Left renal pelvis (tissue), 4 donors: ENCODE measurements around the gene ALKBH8. TPM values are rescaled to one million over a fixed set of nuclear protein-coding genes. Genes with fewer than 3 reads are reported as not detected.

Experiments used
- DNase-seq, 4 donors: peaks; one replicate each; pipeline ENCODE4 v3.0.0-alpha.2; 2013; ENCODE audit warnings: low read depth in 4 of 4, low spot score in 3 of 4
- polyA plus RNA-seq, 4 donors: library from polyadenylated mRNA; unstranded; fragments of 120-200 nt; gene quantifications; one replicate each; pipeline ENCODE4 v1.2.1, GENCODE V29; 2013; ENCODE audit not compliant: insufficient read length in 4 of 4

The ALKBH8 gene, protein sequence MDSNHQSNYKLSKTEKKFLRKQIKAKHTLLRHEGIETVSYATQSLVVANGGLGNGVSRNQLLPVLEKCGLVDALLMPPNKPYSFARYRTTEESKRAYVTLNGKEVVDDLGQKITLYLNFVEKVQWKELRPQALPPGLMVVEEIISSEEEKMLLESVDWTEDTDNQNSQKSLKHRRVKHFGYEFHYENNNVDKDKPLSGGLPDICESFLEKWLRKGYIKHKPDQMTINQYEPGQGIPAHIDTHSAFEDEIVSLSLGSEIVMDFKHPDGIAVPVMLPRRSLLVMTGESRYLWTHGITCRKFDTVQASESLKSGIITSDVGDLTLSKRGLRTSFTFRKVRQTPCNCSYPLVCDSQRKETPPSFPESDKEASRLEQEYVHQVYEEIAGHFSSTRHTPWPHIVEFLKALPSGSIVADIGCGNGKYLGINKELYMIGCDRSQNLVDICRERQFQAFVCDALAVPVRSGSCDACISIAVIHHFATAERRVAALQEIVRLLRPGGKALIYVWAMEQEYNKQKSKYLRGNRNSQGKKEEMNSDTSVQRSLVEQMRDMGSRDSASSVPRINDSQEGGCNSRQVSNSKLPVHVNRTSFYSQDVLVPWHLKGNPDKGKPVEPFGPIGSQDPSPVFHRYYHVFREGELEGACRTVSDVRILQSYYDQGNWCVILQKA
- 10 to 100 TPM in 3 of 4 donors, 1 to 10 TPM in 1; 8.4 to 14.6 (median 11.1) TPM for polyA plus RNA-seq

DNA sequence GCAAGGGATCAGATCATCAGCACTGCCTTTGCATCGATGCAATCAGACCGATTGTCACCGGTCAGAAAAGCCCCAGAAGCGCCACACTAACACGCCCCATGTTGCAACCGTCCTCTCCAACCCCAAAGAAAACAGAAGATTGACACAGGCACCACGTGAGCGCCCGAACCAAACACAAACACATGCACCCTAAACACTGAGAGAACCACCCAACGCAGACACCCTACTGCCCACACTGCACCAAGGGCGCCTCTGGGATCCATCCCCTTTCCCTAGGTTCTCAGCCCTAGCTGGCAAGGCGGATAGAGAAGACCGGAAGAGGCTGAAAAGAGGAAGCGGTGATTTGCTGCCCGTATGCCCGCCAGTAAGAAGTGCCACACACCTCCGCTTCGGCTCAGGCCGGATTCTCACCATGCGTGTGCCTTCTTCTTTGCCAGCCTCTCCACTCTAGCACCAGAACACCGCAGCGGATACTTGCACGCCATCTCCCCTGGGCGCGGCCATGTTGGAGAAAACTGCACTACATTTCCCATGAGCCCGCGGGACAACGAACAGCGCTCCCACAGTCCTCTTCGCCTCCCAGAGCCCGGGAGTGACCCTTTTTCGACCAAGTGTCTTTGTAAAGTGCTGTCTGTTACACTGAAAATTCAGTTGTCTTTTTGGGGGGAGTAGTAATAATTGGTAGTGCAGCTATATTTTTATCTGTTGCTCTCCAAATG, at the start of gene ALKBH8:
TSS of gene ALKBH8 (minus strand) at position 517 of the 719 bp plus-strand sequence. CDS start 4,842 bp downstream, outside the sequence.
- peak in 3 of 4 donors; percentile 39 to 50 (median 47) for DNase-seq

DNA sequence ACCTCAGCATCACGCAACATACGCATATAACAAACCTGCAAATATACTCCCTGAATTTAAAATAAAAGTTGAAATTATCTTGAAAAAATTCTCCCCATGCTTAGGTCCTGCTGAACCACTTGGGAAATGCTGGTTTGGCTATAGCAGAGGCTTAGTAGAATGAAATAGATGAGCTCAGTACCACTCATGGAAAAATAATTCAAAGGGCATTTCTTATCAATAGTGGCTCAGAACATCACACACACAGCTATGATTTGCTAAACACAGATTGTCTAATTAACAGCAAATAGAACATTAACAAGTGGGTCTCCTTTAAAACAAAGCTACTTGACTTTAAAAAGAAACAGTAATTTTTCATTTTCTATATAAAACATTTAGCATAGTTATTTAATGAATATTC, 46.9 kb upstream of the ALKBH8 start:
- no peak for DNase-seq

DNA sequence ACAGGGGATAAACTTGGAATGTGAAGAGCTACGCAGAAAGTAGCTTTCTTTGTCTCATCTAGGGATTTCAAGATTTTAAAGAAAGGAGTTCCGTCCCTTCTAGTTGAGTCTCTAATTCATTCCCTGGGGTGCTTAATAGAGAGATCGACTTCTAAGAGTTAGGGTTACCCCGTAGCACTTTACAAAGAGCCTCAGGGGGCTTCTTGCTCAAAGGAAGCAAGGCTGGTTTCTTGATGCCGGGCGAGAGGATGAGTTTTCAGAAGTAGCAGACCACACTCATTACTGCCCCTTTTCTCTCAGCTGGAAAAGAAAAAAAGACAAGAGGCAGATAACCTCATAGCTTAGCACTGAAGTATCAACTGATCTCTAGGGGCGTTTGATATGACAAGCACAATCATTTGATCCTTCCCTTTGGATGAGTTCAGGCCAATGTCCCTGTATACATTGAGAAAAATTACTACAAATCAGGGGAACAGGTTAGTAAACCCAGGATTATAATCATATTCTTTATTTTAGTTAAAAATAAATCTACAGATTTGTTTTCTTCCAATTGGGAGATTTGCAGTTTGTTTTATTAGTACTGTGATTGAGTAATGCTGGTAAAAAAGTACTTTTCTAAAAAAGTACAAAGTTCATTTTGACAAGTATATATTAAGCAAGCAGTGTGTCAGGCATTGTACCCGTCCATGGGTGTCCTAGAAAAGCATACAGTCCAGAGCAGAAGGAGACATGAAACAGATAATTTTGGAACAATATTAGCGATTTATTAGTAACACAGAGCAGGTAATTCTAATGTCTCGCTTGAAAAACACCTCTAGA, 44.1 kb upstream of the ALKBH8 start:
- no peak for DNase-seq

DNA sequence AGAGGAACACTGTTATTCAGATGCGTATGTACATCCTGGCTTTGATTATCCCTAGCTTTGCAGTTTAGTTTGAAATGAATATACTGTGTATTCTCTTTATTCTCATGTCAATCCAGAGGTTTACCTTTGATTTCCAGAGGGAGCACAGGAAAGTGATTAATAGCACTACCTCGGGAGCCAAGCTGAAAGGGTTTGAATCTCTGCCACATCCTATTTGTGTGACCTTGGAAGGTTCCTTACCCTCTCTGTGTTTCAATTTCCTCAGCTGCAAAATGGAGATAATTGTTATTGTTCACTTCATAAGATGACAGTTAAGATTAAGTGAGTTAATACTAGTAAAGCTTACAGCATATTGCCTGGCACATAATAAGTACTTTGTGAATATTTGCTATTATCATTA, 43.3 kb upstream of the ALKBH8 start:
- no peak for DNase-seq

DNA sequence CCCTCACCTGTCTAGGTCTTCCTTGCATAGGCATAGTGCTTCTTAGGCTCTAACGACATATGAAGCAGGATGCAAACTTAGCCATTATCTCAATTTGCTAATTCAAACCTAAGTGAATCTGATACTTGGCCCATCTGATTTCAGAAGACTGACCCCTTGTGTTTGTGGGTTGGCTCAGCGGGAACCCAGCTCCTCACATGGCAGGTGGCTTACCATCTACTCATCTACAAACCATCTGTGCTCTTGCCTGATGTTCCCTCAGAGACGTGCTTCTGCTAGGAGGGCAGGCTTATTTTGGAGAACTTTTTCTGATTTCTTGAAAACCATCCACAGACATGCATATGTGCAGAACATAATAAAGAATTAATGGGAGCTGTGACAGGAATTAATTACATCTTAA, 40.6 kb upstream of the ALKBH8 start:
- no peak for DNase-seq

DNA sequence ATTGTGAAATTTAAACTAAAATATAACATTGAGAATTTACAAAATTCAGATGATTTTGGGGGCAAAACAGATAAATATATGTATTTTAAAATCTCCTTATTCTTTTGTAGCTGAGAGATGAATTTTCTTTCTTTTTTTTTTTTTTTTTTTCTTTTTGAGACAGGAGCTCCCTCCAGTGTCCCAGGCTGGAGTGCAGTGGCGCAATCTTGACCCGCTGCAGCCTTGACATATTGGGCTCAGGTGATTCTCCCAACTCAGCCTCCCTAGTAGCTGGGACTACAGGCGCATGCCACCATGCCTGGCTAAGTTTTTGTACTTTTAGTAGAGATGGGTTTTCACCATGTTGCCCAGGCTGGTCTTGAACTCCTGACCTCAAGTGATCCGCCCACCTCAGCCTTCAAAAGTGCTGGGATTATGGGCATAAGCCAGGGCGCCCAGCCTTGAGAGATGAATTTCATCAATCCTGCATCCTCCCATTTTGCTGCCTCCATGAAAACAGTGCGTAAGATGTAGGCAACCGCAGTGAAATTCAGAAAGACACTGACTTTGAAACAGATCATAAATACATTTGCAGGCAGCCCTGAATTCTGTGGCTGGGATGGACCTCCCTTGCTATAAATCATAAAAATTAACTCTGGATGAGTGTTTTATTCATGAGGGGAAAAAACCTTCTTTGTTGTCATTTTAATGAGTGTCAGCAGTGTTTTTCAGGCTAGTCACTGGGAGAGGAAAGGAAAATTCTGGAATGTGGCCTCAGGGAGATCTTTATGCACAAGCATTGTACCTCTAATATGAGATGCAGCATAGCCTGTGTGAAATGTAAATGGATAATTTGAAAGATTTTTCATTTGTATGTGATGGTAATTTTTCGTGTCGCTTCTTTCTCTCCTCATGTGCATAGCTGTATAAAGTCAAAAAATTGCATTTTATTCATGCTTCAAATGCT, 39.8 kb upstream of the ALKBH8 start:
- no peak for DNase-seq

DNA sequence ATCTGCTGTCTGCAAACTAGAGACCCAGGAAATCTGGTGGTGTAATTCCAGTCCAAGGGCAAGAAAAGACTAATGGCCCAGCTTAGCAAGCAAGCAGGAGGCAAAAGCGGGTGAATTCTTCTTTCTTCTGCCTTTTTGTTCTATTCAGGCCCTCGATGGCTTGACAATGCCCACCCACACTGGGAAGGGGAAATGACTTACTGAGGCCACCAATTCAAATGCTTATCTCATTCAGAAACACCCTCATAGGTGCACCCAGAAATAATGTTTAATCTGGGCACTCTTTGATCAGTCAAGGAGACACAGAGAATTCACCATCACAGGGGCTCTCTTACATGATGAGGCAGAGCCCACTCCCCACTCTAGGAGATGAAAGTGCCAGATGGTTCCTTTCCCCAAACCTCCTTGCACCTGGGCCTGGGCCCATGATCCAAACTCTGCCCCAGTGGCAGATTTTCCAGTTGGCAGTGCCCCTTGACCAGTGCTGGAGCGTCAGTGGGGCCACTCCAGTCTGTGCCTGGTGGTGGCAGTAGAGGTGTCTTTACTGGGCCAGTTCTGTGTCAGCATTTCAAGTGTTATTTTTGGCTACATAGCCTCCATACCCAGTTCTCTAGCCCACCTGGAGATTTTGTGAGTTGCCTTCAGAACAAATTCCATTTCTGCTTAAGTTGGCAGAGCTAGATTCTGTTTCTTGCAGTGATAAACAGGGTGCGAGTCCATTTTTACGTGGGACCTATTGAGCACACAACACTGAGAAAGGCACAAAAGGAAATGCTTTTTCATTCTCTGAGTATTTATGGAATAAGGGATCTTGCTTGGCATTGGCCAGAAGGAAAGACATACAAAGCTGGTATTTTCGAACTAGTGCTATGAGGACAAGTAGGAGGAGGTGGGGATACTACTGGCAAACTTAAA, 32.9 kb upstream of the ALKBH8 start:
- DNase-seq: no peak

DNA sequence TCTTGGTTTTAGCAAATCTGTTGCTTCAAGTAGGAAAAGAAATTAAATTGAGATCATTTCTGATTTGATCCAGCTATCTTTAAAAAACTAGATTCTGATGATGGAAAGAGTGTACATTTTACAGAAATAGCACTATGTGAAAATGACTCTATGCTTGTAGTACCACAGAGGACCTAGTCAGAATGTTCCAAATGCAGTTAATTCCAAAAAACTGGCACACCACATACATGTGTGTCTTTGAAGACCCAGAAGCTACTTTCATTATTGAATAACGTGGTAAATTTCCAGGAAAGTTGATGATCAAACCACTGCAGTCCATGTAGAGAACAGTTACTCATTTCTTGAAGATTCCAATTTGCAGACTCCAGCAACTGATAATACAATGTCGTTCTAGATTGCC, 29.2 kb upstream of the ALKBH8 start:
- no peak for DNase-seq

DNA sequence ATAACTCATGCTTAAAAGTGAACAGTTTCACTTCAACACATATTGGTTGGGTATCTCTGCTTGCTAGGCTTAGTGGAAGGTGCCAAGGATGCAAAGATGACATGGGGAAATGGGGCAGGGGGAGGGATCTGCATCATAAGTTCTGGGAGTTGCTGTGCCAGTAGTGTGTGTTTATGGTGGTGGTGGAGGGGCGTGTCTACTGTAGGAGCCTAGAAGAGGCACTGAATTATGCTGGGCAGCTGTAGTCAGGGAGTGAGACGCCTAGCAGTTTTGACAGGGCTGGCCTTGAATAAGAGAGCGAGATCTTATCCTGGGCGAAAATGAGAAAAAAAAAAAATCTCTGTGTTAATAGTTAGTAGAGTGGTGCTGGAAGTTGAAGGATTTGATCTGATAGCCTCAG, 28.4 kb upstream of the ALKBH8 start:
- no peak for DNase-seq

DNA sequence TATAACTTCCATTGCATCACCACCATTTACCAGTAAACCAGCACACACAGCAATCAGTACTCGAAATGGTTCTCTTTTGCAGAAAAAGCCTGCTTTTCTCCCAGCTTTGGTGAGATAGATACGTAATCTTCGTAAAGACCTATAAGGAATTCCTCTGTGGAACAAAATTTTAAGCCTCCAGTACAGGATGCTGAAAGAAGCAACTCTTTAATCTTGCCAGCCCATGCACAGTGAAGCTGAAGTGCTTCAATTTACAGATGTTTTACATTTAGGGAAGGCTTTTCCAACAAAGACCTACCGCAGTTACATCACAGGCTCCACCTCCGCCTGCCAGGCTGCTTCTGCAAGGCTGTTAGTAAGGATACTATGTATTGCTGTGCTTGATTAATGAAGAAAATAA, 27.3 kb upstream of the ALKBH8 start:
- DNase-seq: no peak

DNA sequence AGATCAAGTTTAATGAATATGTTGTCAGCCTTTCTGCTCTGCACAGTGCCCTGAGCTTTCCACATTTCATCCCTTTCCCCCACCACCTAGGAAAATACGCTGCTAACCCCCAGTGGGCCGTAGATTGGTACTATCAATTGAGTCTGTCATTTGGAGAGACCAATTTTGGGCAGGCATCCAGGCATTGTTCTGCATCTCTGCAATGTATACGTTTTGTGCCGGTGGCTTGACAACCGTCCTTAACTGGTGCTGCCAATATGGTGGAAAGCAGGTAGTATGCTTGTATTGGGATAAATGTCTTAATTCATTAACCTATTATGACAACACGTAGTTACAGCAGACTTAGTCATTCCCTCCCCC, 26.7 kb upstream of the ALKBH8 start:
- no peak for DNase-seq

DNA sequence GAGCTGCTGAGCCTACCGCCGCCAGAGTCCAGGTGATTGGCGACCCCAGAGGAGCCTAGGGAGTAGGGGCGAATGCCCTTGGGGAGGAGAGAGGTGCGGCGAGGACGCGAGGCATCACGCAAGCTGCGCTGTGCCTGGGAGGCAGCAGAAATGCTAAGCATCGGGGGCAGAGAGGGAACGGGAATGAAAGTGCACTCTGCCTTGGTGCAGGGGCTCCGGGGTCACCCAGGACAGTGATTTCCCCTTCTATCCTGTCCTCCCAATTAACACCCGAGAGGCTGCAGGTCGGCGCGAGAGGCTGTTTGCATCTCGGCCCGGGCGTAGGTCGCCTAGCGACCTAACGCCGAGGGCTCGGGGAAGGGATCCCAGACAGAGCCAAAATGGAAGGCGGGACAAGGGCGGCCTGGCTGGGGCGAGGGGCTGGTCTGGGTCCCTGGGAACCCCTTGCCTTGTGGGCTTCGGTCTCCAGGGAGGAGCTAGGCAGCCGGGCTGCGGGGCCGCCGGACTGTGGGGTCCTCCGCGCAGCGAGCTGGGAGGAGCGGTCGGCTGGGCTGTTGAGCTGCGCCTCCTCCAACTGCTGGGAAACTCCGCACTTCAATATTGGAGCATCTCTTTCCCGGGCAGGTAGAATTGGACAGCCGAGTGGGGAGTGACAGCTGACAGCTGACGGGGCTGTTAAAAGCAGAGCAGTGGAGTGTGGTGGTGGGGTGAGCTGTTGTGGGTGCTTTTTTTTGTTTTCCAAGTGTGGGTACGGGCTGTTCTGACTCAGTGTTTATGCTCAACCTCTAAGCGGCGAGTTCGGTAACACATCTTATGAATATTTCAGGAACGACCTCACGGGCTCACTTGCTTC, 26.1 kb upstream of the ALKBH8 start:
- no peak for DNase-seq

DNA sequence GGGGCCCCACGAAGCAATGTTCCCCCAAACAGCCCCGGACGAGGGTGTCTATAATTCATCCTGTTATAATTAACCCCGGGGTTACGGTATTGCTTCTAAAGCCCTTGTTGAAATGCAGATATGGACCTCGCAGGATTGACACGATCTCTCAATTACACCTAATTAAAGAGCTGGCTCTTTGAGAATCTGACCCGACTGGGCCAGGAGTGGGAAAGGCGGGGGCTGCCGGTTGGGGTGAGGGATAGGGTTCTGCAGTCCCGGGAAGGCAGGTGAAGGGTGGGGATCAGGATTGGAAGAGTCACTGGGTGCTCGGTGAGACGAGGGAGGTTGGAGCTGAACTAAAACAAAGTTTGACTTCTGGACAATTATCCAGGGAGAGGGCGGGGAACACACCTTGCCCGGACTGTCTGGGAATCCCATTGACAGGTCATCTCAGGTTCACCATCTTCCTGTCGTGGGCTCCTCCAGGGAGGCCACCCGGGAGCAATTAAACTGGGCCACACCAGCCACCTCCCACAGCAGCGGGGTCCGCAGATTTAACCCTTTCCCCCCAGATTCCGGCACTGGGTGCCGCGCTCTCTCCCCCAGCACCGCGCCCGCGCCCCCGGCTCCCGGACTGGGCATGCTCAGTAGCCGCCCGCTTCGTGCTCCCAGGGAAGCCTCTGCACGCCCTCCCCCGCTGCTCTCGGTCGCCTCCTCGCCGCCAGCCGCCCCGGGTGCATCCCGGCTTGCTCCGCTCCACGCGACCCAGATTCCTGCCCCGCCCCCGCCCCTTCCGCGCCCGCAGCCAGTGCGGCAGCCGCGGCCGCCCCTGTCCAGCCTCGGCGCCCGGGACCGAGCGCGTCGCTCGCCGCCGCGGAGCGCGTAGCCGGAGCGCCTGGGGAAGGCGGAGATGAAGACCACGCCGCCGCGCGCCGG, 25.2 kb upstream of the ALKBH8 start, which contains the start of gene ELMOD1:
TSS of gene ELMOD1 (plus strand) at position 688 of the 918 bp plus-strand sequence. CDS start 27,043 bp downstream, outside the sequence.
- peak in 1 of 4 donors; percentile 17 for DNase-seq

DNA sequence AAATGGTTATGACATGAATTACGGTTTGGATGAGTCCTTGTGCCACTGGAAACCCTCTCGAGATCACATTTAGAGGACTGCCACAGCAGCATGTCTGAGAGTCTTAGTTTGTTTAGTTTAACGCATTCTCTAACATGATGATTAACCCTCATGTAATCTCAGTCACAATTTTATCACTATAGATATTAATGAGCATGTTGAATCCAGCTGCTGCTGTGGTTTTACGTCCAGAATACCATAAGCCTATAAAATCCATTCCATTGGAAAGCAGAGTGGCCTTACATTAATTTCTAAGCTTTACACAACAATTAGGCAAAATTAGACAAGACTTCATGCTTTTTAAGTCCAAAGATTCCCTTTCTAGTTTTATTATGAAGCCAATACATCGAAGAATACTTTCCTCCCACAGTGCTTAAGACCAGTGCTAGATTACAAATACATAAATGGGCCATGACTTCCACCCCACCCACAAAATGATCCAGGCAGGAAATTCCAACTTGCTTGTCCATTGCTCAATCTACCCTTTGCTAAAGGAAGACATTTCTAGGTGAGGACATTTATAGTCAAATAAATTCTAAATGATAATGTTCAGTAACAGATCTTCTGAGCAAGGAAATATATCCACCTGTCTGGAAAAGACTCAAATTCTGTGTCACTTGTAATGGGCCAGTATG, 21.9 kb upstream of the ALKBH8 start:
- DNase-seq: no peak

DNA sequence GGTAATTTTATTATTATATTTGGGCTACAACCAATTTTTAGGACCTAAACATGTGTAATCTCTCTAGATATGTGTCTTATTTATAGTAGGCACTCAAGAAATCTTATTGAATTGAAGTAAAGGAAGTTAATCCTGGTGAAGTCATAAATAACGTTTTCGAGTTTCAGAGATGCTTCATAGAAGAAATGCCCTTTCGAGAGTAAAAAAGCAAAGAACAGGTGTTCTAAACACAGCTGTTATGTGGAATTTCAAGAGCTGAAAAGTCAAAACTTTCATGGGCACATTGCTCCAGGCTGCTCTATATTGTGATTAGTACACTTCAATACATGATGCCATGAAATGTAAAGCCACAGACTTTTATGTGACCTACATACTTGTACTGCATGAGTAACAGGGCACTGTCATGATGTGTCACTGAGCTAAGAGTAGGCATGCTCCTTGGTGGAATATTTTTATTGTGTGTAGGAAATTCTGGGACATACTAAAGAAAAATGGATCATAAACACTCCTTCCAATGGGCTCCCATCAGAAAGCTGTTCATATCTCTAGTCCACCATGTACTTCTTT, 18.2 kb upstream of the ALKBH8 start:
- no peak for DNase-seq
